Limb (tissue), 2 donors: Measurements from ENCODE around the gene RCAN2.
"Not testable (repeated sequence)": the region's sequence is repeated elsewhere in the genome, so short reads cannot be mapped to it uniquely, and the experiment has no call there.

Experiments
- DNase-seq, 2 donors: peaks; one replicate each; pipeline ENCODE4 v3.0.0-alpha.2; 2016; ENCODE audit errors: extremely low spot score in 2 of 2

Gene RCAN2

GRCh38 chr6:46390153-46390876, 100.9 kb downstream of the RCAN2 start:
- no peak for DNase-seq

DNA sequence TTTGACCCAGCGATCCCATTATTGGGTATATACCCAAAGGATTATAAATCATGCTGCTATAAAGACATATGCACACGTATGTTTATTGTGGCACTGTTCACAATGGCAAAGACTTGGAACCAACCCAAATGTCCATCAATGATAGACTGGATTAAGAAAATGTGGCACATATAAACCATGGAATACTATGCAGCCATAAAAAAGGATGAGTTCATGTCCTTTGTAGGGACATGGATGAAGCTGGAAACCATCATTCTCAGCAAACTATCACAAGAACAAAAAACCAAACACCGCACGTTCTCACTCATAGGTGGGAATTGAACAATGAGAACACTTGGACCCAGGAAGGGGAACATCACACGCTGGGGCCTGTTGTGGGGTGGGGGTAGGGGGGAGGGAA, 103.5 kb downstream of the RCAN2 start:
- not testable (repeated sequence) for DNase-seq

DNA sequence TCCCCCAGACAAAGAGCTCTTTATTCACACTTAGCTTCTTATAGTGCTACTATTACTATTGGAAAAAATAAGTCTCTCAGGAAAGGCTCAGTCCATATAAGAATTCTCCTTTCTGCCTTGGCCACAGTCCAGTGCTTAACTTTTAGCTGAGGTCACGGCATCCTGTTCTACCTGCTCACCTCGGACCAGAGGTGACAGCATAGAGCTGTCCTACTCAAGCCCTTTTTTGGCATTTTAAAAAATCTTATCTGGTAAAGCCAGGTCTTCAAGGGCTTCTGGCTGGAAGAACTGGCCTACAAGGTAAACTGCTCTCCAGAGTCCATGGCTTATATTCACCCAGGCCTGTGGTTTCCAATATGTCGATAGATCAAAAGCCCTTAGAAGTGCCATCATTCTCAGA, 109.7 kb downstream of the RCAN2 start:
- no peak for DNase-seq

DNA sequence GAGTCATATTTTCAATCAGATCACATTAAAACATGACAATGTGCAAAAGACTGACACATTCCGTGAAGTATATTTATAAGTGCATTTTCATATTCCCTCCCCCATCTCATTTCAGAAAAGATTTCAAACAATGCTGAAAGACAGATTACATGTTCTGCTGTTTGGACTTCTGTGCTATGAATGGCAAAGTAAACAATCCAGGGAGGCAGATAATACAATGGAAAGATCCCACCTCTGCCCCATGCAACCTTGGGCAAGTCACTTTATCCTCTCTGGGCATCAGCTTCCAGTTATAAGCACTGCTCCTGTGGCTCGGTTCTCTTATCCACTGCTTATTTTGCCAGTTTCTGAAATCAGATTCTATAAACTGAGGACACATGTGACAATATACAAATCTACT, 110.2 kb downstream of the RCAN2 start:
- DNase-seq, result no peak

DNA sequence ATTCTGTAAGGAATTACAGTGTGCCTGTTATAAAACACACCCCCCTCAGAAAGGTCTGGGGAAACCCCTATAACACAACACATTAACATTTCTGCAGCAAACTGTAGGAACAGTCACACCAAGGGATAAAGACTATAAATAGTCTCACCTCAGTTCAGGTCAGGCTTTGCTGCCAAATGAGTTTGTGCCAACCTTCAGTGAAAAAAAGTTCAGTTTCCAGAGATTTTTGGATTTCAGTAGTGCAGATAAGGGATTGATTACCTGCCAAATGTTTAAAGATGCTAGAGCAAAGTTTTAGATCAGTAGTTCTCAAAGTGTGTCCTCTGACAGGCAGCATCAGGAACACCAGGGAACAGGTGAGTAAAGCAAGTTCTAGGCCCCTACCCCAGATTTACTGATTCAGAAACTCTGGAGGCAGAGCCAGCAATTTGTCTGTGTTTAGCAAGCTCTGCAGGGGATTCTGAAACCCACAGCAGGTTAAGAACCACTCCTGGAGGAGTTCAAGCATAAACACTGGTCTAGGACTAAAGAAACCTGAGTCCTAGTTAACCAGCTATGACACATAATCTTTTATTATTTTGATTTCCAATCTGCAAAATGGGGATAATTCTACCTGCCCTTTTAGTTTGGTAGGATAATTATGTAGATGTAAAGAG, 111.0 kb downstream of the RCAN2 start:
- no peak for DNase-seq

DNA sequence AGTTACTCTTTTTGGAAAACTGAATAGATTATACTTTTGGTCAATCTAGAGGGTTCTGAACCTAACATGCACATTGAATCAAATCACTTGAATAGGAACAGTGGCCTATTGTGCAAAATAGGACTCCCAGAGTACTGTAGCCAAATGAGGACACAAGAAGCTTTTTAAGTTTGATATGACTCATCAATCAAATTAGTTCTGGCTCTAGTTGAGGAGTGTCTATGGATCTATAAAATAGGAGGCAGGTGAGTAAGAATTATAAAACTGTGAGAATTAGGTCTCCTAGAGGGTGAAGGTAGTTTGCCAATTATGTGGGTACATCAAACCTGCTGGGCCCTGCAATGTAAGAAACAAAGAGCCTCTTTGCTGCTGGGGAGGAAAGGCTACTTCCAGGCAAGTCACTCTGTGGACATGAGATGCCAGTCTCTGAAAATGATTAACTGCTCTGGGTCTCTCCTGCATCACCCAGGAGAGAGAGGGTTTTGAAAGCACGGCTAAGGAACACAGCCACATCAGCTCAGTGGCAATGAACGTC, 112.3 kb downstream of the RCAN2 start:
- DNase-seq, result no peak

DNA sequence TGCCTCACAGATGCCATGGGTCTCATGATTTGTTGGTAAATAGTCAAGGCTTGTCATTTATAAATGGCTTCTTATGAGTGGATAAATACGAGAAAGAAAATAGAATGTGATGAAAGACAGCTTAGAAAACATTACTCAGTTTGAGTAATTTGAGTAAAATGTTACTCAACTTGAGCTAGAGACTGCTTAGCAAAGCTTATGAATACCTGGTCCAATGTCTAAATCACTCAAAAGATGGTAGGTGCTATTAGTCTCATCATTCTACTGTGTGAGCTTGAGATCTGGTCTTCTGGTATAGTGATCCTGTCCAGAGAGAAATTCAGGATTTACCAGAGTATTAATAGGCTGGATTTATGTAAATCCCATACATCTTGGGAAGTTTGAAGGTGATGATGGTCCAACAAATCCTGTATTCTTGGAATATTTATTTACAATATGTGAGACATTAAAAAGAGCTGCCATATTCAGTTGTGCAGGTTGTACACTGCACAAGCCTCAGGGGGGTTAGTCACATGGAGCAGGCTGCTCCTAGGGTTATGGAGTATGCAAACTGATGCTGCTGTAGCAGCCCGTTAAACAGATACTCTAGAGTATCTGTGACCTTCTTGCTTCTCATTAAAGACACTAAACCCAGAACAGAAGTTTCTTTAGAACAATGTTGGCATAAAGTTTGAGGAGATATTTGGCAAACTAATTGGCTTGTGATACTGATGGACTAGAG, 112.9 kb downstream of the RCAN2 start:
- no peak for DNase-seq

DNA sequence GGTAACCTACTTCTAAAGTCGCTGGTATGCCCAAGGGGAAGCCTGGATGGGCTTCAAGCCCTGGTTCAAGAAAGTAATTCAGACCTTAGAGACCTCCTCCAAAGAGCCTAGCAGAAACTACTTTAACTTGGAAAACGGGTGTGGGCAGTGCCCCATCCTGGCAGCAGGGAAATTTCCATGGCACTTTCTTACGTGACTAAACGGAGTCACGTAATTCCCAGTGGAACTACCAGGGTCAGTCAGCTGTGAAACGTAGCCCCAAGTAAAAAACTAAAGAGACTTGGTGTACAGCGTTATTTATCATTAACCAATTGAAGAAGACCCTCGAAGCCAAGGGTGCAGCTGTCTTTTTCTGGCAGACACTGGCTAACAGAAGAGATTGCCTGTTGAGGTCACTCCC, 114.0 kb downstream of the RCAN2 start:
- no peak for DNase-seq

- DNase-seq, result no peak
These were observed 114.6 kb downstream of the RCAN2 start for GRCh38 chr6:46376562-46377061.

DNA sequence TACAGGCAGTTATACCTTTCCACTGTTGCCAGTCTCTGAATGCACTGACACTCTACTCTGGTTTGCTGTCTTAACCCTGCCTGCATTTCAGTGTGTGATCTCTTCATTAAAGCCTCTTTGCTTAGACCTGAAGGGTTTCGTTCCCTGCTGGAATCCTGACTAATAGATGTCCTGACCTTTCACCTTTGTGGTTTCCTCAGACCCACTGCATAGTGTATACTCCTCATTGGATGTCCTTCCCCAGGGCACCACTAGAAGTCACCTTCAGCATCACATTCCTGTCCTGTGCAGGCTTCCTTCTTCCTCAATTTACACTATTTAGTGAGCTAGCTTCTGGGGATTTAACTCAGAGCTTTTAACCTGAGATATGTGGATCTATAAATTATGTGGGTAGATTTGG, 120.6 kb downstream of the RCAN2 start:
- DNase-seq, result no peak

GRCh38 chr6:46368169-46368536, 123.1 kb downstream of the RCAN2 start:
- DNase-seq, result no peak

DNA sequence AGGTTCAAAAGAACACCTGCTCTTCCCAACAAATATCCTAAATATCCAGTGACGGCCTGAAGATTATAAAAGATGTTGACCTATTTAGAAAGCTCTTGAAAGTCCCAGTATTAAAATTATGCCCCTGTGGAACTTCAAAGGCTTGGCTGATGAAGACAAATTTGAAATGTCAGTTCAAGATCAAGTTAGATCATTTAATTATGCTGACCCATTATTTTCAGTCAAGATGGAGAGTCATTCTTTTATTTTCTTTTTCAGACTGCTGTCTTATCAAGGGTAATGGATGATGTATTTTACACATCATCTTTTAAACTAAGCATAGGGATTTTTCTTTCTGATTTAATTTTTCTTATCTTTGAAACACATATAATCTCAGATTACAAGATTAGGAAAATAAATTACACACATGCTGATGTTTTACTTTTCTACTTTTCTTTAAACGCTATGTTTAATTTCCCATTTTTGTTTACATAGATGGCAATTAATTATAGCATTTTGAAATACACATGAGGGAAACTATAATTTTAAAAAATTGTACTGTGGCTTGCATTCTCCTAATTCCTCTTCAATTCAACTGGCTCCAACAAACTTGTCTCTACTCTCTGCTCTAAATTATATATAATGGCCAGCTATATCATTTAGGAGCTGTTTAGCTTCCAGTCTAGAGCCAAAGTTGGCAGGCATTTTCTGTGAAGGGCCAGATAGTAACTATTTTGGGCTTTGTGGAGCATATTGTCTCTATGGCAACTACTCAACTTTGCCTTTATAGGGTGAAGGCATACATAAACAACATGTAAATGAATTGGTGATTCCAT, 123.7 kb downstream of the RCAN2 start:
- peak in 1 of 2 donors; percentile 13 for DNase-seq

GRCh38 chr6:46366190-46366900, 124.9 kb downstream of the RCAN2 start:
- DNase-seq, result no peak

- no peak for DNase-seq
These were observed 133.7 kb downstream of the RCAN2 start for GRCh38 chr6:46357591-46357990.

DNA sequence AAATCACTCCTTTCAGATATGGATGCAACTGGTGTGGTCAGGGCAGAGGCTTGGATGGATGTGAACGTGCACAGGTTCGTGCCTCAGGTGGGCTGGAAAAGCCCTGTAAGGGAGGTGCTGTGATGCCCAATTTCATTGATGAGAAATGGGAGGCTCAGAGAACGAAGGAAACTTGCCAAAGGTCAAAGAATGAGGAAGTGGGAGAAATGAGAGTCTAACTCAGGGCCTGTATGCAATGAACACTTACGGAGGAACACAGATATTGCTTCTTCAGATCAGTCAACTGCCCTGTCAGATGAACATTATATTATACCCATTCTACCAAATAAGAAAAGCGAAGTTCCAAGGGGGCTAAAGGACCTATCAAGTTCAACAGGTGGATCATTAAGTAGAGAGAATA, 134.7 kb downstream of the RCAN2 start:
- no peak for DNase-seq

- no peak for DNase-seq
These were observed 137.7 kb downstream of the RCAN2 start for GRCh38 chr6:46353528-46353927.

DNA sequence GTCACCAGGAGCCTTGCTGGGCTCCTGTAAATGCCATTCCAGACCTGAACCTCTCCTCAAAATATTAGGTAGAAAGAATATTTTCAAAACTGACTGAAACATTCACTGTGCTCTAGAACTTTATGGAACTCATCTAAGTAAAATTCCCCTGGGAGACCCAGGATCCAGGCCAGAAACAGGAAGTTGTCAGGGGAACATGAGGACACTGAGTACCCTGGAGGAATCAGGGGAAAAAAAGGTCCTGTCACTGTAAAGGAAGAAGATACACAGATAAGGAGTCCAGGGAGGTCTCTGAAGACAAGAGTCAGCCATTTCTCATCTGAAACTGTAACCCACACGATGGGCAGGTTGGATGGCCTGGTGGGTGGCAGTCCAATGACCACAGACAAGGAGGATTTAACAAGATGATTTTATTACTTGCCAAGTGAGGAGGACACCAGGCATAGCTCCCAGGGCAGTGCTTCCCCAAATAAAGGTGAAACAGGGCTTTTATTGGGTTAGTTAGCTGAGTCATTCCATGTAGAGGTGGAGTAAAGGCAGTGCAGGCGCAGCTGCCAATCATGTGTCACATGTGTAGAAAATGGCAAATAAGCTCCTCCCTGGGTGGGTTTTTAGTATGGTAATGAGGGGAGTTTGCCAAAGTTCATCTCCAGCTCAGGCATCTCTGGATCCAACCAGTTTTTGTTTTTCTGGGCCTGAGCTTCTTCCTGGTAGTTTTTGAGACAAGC, 138.5 kb downstream of the RCAN2 start:
- no peak for DNase-seq

GRCh38 chr6:46350714-46351113, 140.5 kb downstream of the RCAN2 start:
- no peak for DNase-seq

DNA sequence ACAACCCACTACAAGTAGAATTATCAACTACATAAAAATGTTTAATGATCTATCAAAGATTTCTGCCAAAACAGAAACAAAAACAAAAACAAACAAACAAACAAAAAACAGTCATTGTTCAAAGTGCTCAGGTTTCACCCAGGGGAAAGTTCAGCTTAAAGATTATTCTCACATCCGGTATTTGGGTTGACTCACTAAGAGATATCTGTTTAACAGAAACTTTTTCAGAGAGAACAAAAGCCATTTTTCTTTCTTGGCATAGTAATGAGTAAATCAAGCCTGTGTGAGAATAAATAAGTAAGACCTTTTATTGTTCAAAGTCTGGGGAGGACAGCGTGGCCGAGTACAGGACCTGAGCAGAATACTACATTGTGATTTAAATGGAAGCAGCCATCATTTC, 143.6 kb downstream of the RCAN2 start:
- DNase-seq, result no peak

DNA sequence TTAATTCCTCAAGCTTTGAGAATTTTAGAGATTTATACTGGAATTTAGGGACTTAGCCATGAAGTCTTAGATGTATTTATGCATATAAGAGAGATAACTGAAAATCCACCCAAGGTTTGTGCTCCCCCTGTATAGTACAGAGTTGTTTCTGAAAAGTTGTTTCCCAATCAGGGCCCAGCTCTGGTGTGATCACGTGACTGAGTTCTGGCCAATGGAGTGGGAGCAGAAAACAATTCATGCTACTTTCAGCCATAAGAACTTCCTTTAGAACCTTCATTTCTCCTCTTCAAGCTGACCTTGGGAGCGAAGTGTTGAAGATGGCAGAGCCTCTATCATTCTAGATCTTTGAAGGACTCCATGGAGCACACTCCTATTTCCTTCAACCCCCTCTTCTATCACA, 151.0 kb downstream of the RCAN2 start:
- no peak for DNase-seq
